Neural cell (in vitro differentiated cells): ENCODE results near the gene FAM229B.

ENCODE experiments used
- CTCF ChIP-seq: fragments of 450-650 bp; IDR thresholded peaks from 2 replicates; pipeline ENCODE4 v1.5.1; 2014; ENCODE audit warnings: antibody characterized with exemption, mild to moderate bottlenecking, moderate library complexity; ENCODE audit not compliant: poor library complexity, severe bottlenecking
- EP300 ChIP-seq: fragments of 450-650 bp; conservative IDR thresholded peaks from 2 replicates; pipeline ENCODE4 v1.6.1; 2014; ENCODE audit warnings: antibody characterized with exemption, mild to moderate bottlenecking, moderate library complexity; ENCODE audit not compliant: poor library complexity, severe bottlenecking
- EZH2 ChIP-seq: fragments of 200-600, 300-800 bp; shearing (Covaris generic), sonication (generic); IDR thresholded peaks from 2 replicates; pipeline ENCODE4 v1.6.1; 2014; ENCODE audit warnings: antibody characterized with exemption, low read length, borderline replicate concordance, mild to moderate bottlenecking; ENCODE audit not compliant: insufficient read depth, poor library complexity, severe bottlenecking
- MXI1 ChIP-seq: fragments of 450-650 bp; conservative IDR thresholded peaks from 2 replicates; pipeline ENCODE4 v1.6.1; 2014; ENCODE audit warnings: antibody characterized with exemption, mild to moderate bottlenecking; ENCODE audit not compliant: poor library complexity, severe bottlenecking
- POLR2AphosphoS5 ChIP-seq: IDR thresholded peaks from 2 replicates; pipeline ENCODE4 v1.6.1; 2012
- REST ChIP-seq: IDR thresholded peaks from 2 replicates; pipeline ENCODE4 v1.6.1; 2012; ENCODE audit warnings: borderline replicate concordance
- SMC3 ChIP-seq: fragments of 450-650 bp; conservative IDR thresholded peaks from 2 replicates; pipeline ENCODE4 v1.6.1; 2014; ENCODE audit warnings: antibody characterized with exemption, mild to moderate bottlenecking, moderate library complexity; ENCODE audit not compliant: poor library complexity
- TAF1 ChIP-seq: IDR thresholded peaks from 2 replicates; pipeline ENCODE4 v1.6.1; 2012; ENCODE audit warnings: low read depth

DNA sequence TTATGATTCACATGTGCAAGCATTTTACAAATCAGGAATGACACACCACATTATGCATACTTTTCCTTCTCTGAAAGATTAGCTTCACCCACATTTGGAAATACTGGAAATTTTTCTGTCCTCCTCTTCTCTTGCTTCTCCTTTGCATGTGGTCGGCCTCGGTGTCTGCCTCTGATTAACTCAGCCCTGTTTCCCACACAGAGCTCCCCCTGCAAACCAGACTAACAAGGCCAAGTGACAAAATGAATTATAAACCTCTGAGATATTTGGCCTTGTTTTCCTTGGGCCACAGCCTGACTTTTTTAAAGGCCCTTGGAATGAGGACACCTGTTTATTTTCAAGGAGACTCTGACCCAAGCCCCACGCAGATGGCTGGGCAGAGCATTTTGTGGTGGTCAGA is 42.5 kb upstream of the FAM229B start:
- TF ChIP-seq CTCF (no peak), REST (no peak), SMC3 (no peak), POLR2AphosphoS5 (no peak), EP300 (no peak), TAF1 (no peak), EZH2 (no peak), MXI1 (no peak)
